K562 (cell line): ENCODE results near the gene IZUMO1R. TPM values are rescaled to one million over a fixed set of nuclear protein-coding genes. Genes with fewer than 3 reads are reported as not detected.

Source experiments
- ATAC-seq: fragments of 200-7000 bp; cut with Tn5 transposase; 3 replicates; pipeline ENCODE4 v1.9.1; 2020; ENCODE audit warnings: moderate library complexity
- BruUV-seq: library from RNA; stranded (reverse); fragments of 400-500 nt; replicated peaks from 2 replicates; lab custom pipeline; 2021; lab: Mats Ljungman, UMichigan
- CTCF ChIA-PET: fragments of 300-600 bp; formaldehyde crosslinking; extraction: SDS; loops from one replicate; lab custom pipeline; 2021; ENCODE audit warnings: low intra/inter-chr PET ratio; lab: Yijun Ruan, JAX
- POLR2A ChIA-PET: fragments of 300-600, 350-650 bp; sonication (Branson Sonifier 250); formaldehyde crosslinking; extraction: SDS; loops from one replicate; lab custom pipeline; 2021; ENCODE audit warnings: antibody characterized with exemption, inconsistent platforms; lab: Yijun Ruan, JAX
- DNase-seq, 4 experiments: peaks; one replicate each; pipeline versions ENCODE4 v3.0.0 to v3.0.0-alpha.2; 2011 to 2018; ENCODE audit warnings: low spot score in 3 of 4, mixed read lengths in 3 of 4; ENCODE audit errors: extremely low read depth in 1 of 4
- FAIRE-seq: peaks from 2 replicates; lab custom pipeline; 2011; peaks lifted over from hg19 to GRCh38; lab: Jason Lieb, UNC
- H2AFZ ChIP-seq: 2 replicates; pipeline ENCODE4 v1.6.0; 2011; ENCODE audit warnings: low read depth, low read length, control low read depth, inconsistent platforms
- H3K27ac ChIP-seq: fragments of 200-600 bp; 3 replicates; pipeline ENCODE4 v1.8.0; 2011; ENCODE audit warnings: low read depth, mild to moderate bottlenecking, control low read depth, inconsistent platforms, low read length, moderate library complexity, mixed read lengths; ENCODE audit errors: extremely low read depth
- H3K27me3 ChIP-seq, 2 experiments: fragments of 300-600 bp in 1 of 2; 2 replicates in 1 of 2; 3 replicates in 1 of 2; pipeline versions ENCODE4 v1.6.0 to v1.8.0; 2011; ENCODE audit warnings: inconsistent platforms in 2 of 2, low read length in 2 of 2, mild to moderate bottlenecking in 1 of 2, mixed read lengths in 1 of 2, moderate library complexity in 1 of 2; ENCODE audit not compliant: control insufficient read depth in 2 of 2, insufficient read depth in 2 of 2
- H3K36me3 ChIP-seq: fragments of 300-600 bp; 3 replicates; pipeline ENCODE4 v1.8.0; 2011; ENCODE audit warnings: mild to moderate bottlenecking, low read length, inconsistent platforms; ENCODE audit not compliant: control insufficient read depth, insufficient read depth
- H3K4me1 ChIP-seq, 2 experiments: fragments of 200-600 bp in 1 of 2; replicated peaks in 1 of 2; 2 replicates in 1 of 2; 3 replicates in 1 of 2; pipeline versions ENCODE4 v1.5.1 to v1.8.0; 2011; ENCODE audit warnings: inconsistent platforms in 2 of 2, low read length in 2 of 2, mild to moderate bottlenecking in 1 of 2, mixed read lengths in 1 of 2, moderate library complexity in 1 of 2; ENCODE audit not compliant: control insufficient read depth in 2 of 2, insufficient read depth in 2 of 2
- H3K4me2 ChIP-seq: 2 replicates; pipeline ENCODE4 v1.6.1; 2011; ENCODE audit warnings: low read length, control low read depth, inconsistent platforms, mixed read lengths; ENCODE audit not compliant: insufficient read depth
- H3K4me3 ChIP-seq: fragments of 200-600 bp; sonication (generic), shearing (Covaris generic); 2 replicates; pipeline ENCODE4 v1.5.1; 2016; ENCODE audit warnings: control low read depth, inconsistent platforms
- H3K79me2 ChIP-seq: fragments of 200-600 bp; 3 replicates; pipeline ENCODE4 v1.8.0; 2011; ENCODE audit warnings: low read length, inconsistent platforms; ENCODE audit not compliant: control insufficient read depth, insufficient read depth
- H3K9ac ChIP-seq, 2 experiments: 2 replicates each; pipeline versions ENCODE4 v1.6.0 to v1.6.1; 2011; ENCODE audit warnings: low read depth in 2 of 2, low read length in 2 of 2, control low read depth in 1 of 2, inconsistent platforms in 1 of 2, mild to moderate bottlenecking in 1 of 2, mixed read lengths in 1 of 2; ENCODE audit not compliant: insufficient read depth in 1 of 2
- H3K9me1 ChIP-seq: one replicate; pipeline ENCODE4 v1.6.0; 2011; ENCODE audit warnings: inconsistent platforms, mild to moderate bottlenecking, low read length, moderate library complexity; ENCODE audit not compliant: control insufficient read depth, insufficient read depth
- H3K9me3 ChIP-seq: replicated peaks from 2 replicates; pipeline ENCODE4 v1.5.1; 2011; ENCODE audit warnings: low read depth, low read length, inconsistent platforms; ENCODE audit not compliant: control insufficient read depth, insufficient read depth
- H4K20me1 ChIP-seq: replicated peaks from 2 replicates; pipeline ENCODE4 v1.6.1; 2011; ENCODE audit warnings: low read length, inconsistent platforms, mixed read lengths; ENCODE audit not compliant: control insufficient read depth, insufficient read depth
- DEAF1 ChIP-seq: fragments of 450-650 bp; formaldehyde crosslinking; IDR thresholded peaks from 2 replicates; pipeline ENCODE4 v1.4.0; 2020; ENCODE audit warnings: mild to moderate bottlenecking, moderate library complexity
- MYC ChIP-seq, 2 experiments: fragments of 250-450 bp in 1 of 2; sonication (Bioruptor Pico) in 1 of 2; IDR thresholded peaks; 2 replicates each; pipeline versions ENCODE4 v1.5.1 to v1.6.1; 2012 to 2021; ENCODE audit warnings: low read depth in 2 of 2, borderline replicate concordance in 1 of 2, improper control_type of control experiment in 1 of 2, low read length in 1 of 2, mild to moderate bottlenecking in 1 of 2, moderate library complexity in 1 of 2
- SAFB ChIP-seq: fragments of 200-400 bp; formaldehyde crosslinking; IDR thresholded peaks from 2 replicates; pipeline ENCODE4 v1.6.1; 2017; ENCODE audit warnings: low read depth, low read length, borderline replicate concordance
- SMC3 ChIP-seq: conservative IDR thresholded peaks from 2 replicates; pipeline ENCODE4 v1.6.1; 2011; ENCODE audit warnings: low read depth, low read length, improper control_type of control experiment; ENCODE audit not compliant: insufficient read depth
- TEAD1 ChIP-seq, 2 experiments: fragments of 450-650 bp in 1 of 2; sonication (generic) in 1 of 2; formaldehyde crosslinking; IDR thresholded peaks; 2 replicates each; pipeline versions ENCODE4 v1.4.0 to v1.8.0; 2020 to 2022; ENCODE audit warnings: mild to moderate bottlenecking in 2 of 2, missing genetic modification reagents in 1 of 2
- ZNF408 ChIP-seq: fragments of 250-450 bp; sonication (Bioruptor Pico); IDR thresholded peaks from 2 replicates; pipeline ENCODE4 v1.4.0; 2020; ENCODE audit warnings: low read depth, mild to moderate bottlenecking, moderate library complexity
- WGBS: fragments of 100-300 bp; shearing (Covaris generic); methylation state at CpG from one replicate; pipeline ENCODE4 v1.1.6; 2016; ENCODE audit warnings: low coverage, mixed read lengths; ENCODE audit not compliant: insufficient coverage; ENCODE audit errors: missing lambda C conversion rate; 5-methylcytosine and 5-hydroxymethylcytosine counted together
- in situ Hi-C: fragments of 300-500 bp; cut with MboI; formaldehyde crosslinking; loops from 4 replicates; pipeline ENCODE4 v1.15.0; 2018; ENCODE audit warnings: inconsistent platforms, mixed read lengths
- intact Hi-C: fragments of 100-400 bp; cut with micrococcal nuclease; formaldehyde crosslinking; loops from 2 replicates; pipeline ENCODE4 v1.14.2; 2022
- polyA plus RNA-seq, 8 experiments: library from polyadenylated mRNA; depleted of rRNA in 4 of 8; stranded (reverse) in 5 of 8; unstranded in 3 of 8; fragments of >200 nt; fragmentation: Nextera tagmentation in 2 of 8; fragmentation: Illumina TruSeq in 1 of 8; extraction: Ambion mirVana in 2 of 8; extraction: Trizol in 1 of 8; gene quantifications; 2 replicates each; pipeline versions ENCODE4 v1.2.1 to v1.2.3, GENCODE V29; 2011 to 2014; ENCODE audit warnings: inconsistent platforms in 1 of 8, missing spikeins in 1 of 8
- total RNA-seq, 7 experiments: library from RNA; depleted of rRNA in 6 of 7; stranded (reverse); fragments of >200 nt in 6 of 7; fragmentation: Illumina TruSeq in 2 of 7; extraction: Trizol in 2 of 7; gene quantifications; 2 replicates each; pipeline versions ENCODE4 v1.2.1 to v1.2.3, GENCODE V29; 2011 to 2021; ENCODE audit warnings: low replicate concordance in 1 of 7
- TF ChIP-seq, protein P1 (sequence below): IDR thresholded peaks from 2 replicates; pipeline ENCODE4 v1.6.1; 2011; ENCODE audit warnings: borderline replicate concordance, low read depth, mild to moderate bottlenecking, moderate library complexity, low read length; ENCODE audit not compliant: insufficient read depth, poor library complexity, severe bottlenecking
- TF ChIP-seq, protein P2 (sequence below), 2 experiments: fragments of 450-650 bp; formaldehyde crosslinking in 1 of 2; IDR thresholded peaks; 2 replicates each; pipeline versions ENCODE4 v1.4.0 to v1.6.1; 2014 to 2020; ENCODE audit warnings: mild to moderate bottlenecking in 2 of 2, borderline replicate concordance in 1 of 2, low read depth in 1 of 2

Gene IZUMO1R
- total and polyA plus RNA-seq, 9 of the 15 experiments (the other 6 are each of a cell fraction or from before 2014, with no cell fraction given), result not detected

DNA sequence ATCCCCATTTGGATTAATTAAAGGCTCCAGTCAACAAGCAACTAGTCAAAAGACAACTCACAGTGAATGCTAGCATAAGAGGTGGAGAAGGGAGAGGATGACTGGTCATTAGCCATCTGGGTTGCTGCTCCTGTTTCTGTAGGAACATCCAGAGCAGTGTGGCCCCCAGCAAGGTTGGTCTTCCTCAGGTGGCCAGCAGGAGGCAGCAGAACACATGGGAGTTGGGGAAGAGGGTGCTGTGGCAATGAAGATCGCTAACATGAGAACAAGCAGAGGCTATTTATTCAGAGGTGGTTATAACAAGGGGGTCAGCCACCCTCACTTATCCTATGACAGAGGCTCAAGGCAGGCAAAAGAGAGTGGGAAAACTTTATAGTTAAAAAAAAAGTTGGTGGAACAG lies 21.3 kb downstream of the IZUMO1R start:
- Histone ChIP-seq H3K9ac (no peak overlapping the region), H3K4me2 (no peak overlapping the region), H3K9me3 (no peaks in the 10 kb centered on the region), H3K4me1 (no peaks in the 10 kb centered on the region), H4K20me1 (no peaks in the 10 kb centered on the region), H3K36me3 (no peaks in the 10 kb centered on the region), H3K9me1 (no peaks in the 10 kb centered on the region), H3K27me3 (peaks cover 4 to 7% of the 10 kb centered on the region in 2 experiments; a peak in 3 of 5 replicates), H2AFZ (no peak overlapping the region), H3K79me2 (no peaks in the 10 kb centered on the region), H3K4me3 (no peak overlapping the region), H3K27ac (no peak overlapping the region)
- DNase-seq (peak; percentile 60 to 65 (median 64)), FAIRE-seq (peak; percentile 82), ATAC-seq (peak; percentile 95)
- ChIA-PET POLR2A (interaction anchor here (0.5 to 1.2 kb wide), 2 partner anchors 9 to 37 kb away, joined by 3 to 4 read pairs; no protein-coding TSS in a partner anchor), CTCF (interaction anchor here (1.1 to 2.1 kb wide), 2 partner anchors 177 to 179 kb away, joined by 3 to 12 read pairs; no protein-coding TSS in a partner anchor)
- no TSS peak for BruUV-seq
- intact Hi-C loops (loop anchor here (1.0 to 10.0 kb wide), 5 partner anchors 92 to 431 kb away; no protein-coding TSS in a partner anchor), in situ Hi-C loops (loop anchor here (10.0 kb wide), 1 partner anchor 179 kb away; no protein-coding TSS in a partner anchor)
- 0% methylated on average over 1 of the region's 1 CpG for WGBS
- TF ChIP-seq DEAF1 (CRISPR knock-in tag), result peak; percentile 70
- TF ChIP-seq TEAD1 (CRISPR knock-in tag; IDR thresholded peaks at IDR 0.05), result no peak
- peak; percentile 82 for TF ChIP-seq SMC3
- TF ChIP-seq, protein P1, sequence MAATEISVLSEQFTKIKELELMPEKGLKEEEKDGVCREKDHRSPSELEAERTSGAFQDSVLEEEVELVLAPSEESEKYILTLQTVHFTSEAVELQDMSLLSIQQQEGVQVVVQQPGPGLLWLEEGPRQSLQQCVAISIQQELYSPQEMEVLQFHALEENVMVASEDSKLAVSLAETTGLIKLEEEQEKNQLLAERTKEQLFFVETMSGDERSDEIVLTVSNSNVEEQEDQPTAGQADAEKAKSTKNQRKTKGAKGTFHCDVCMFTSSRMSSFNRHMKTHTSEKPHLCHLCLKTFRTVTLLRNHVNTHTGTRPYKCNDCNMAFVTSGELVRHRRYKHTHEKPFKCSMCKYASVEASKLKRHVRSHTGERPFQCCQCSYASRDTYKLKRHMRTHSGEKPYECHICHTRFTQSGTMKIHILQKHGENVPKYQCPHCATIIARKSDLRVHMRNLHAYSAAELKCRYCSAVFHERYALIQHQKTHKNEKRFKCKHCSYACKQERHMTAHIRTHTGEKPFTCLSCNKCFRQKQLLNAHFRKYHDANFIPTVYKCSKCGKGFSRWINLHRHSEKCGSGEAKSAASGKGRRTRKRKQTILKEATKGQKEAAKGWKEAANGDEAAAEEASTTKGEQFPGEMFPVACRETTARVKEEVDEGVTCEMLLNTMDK, result no peak
- TF ChIP-seq SAFB, result no peak
- no peak for TF ChIP-seq MYC (IDR thresholded peaks at IDR 0.05; ENCODE audit: low read depth, low read length)
- TF ChIP-seq MYC (CRISPR knock-in tag; IDR thresholded peaks at IDR 0.05; ENCODE audit: borderline replicate concordance, low read depth), result no peak
- TF ChIP-seq, protein P2, sequence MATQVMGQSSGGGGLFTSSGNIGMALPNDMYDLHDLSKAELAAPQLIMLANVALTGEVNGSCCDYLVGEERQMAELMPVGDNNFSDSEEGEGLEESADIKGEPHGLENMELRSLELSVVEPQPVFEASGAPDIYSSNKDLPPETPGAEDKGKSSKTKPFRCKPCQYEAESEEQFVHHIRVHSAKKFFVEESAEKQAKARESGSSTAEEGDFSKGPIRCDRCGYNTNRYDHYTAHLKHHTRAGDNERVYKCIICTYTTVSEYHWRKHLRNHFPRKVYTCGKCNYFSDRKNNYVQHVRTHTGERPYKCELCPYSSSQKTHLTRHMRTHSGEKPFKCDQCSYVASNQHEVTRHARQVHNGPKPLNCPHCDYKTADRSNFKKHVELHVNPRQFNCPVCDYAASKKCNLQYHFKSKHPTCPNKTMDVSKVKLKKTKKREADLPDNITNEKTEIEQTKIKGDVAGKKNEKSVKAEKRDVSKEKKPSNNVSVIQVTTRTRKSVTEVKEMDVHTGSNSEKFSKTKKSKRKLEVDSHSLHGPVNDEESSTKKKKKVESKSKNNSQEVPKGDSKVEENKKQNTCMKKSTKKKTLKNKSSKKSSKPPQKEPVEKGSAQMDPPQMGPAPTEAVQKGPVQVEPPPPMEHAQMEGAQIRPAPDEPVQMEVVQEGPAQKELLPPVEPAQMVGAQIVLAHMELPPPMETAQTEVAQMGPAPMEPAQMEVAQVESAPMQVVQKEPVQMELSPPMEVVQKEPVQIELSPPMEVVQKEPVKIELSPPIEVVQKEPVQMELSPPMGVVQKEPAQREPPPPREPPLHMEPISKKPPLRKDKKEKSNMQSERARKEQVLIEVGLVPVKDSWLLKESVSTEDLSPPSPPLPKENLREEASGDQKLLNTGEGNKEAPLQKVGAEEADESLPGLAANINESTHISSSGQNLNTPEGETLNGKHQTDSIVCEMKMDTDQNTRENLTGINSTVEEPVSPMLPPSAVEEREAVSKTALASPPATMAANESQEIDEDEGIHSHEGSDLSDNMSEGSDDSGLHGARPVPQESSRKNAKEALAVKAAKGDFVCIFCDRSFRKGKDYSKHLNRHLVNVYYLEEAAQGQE (IDR thresholded peaks at IDR 0.05; ENCODE audit: borderline replicate concordance), result peak; percentile 79; the same call in 1 of the 2 replicates
- TF ChIP-seq, protein P2 (CRISPR knock-in tag; IDR thresholded peaks at IDR 0.05; ENCODE audit: low read depth), result no peak
- TF ChIP-seq ZNF408 (CRISPR knock-in tag), result no peak
